CD4-positive, CD25-positive, alpha-beta regulatory T cell (primary cell): ENCODE results near the gene FAM120B. TPM values are rescaled to one million over a fixed set of nuclear protein-coding genes. Genes with fewer than 3 reads are reported as not detected.
A peak's percentile ranks its signal among the peaks of the same experiment; 100 is the strongest.

ENCODE experiments used
- ATAC-seq, 2 donors: fragments of 150-1000 bp; cut with Tn5 transposase; one replicate each; pipeline ENCODE4 v1.10.0; 2021; ENCODE audit warnings: low read depth in 2 of 2, moderate number of reproducible peaks in 2 of 2, moderate library complexity in 1 of 2
- DNase-seq, 3 donors: peaks; one replicate each; pipeline versions ENCODE4 v3.0.0 to v3.0.0-alpha.2; 2012 to 2022; ENCODE audit warnings: mixed read lengths in 1 of 3
- H3K27ac ChIP-seq: one replicate; pipeline ENCODE4 v1.7.0; 2013; ENCODE audit warnings: mild to moderate bottlenecking, low read length; ENCODE audit not compliant: insufficient read depth, poor library complexity, severe bottlenecking
- H3K27me3 ChIP-seq: one replicate; pipeline ENCODE4 v1.7.0; 2013; ENCODE audit warnings: low read length; ENCODE audit not compliant: control insufficient read depth, insufficient read depth
- H3K36me3 ChIP-seq: one replicate; pipeline ENCODE4 v1.7.0; 2013; ENCODE audit warnings: mild to moderate bottlenecking, low read length, moderate library complexity; ENCODE audit not compliant: control insufficient read depth, insufficient read depth
- H3K4me1 ChIP-seq: 2 replicates; pipeline ENCODE4 v1.7.0; 2013; ENCODE audit warnings: mild to moderate bottlenecking, low read length; ENCODE audit not compliant: insufficient read depth, control insufficient read depth, poor library complexity, severe bottlenecking
- H3K4me3 ChIP-seq: one replicate; pipeline ENCODE4 v1.7.0; 2013; ENCODE audit warnings: low read depth, mild to moderate bottlenecking, low read length, moderate library complexity
- H3K9me3 ChIP-seq, 2 experiments: 1 replicate in 1 of 2; 2 replicates in 1 of 2; pipeline ENCODE4 v1.7.0; 2013; ENCODE audit warnings: low read length in 2 of 2, mild to moderate bottlenecking in 1 of 2, moderate library complexity in 1 of 2; ENCODE audit not compliant: control insufficient read depth in 2 of 2
- H3K27ac Mint-ChIP-seq, 3 donors: one replicate each; pipeline ENCODE4 v1.8.0; 2020 to 2022; ENCODE audit warnings: mild to moderate bottlenecking in 3 of 3, mixed read lengths in 3 of 3, moderate library complexity in 2 of 3
- H3K27me3 Mint-ChIP-seq: one replicate; pipeline ENCODE4 v1.8.0; 2022; ENCODE audit warnings: mild to moderate bottlenecking, mixed read lengths
- H3K36me3 Mint-ChIP-seq: one replicate; pipeline ENCODE4 v1.8.0; 2020; ENCODE audit warnings: mixed read lengths
- H3K4me1 Mint-ChIP-seq, 4 donors: one replicate each; pipeline ENCODE4 v1.8.0; 2020 to 2022; ENCODE audit warnings: mixed read lengths in 4 of 4, mild to moderate bottlenecking in 1 of 4
- H3K4me3 Mint-ChIP-seq, 4 donors: one replicate each; pipeline ENCODE4 v1.8.0; 2020 to 2022; ENCODE audit warnings: mild to moderate bottlenecking in 4 of 4, mixed read lengths in 4 of 4, moderate library complexity in 3 of 4
- H3K9me3 Mint-ChIP-seq, 7 donors: one replicate each; pipeline ENCODE4 v1.8.0; 2020 to 2022; ENCODE audit warnings: mixed read lengths in 7 of 7, mild to moderate bottlenecking in 3 of 7, moderate library complexity in 2 of 7
- polyA plus RNA-seq, 4 donors: library from polyadenylated mRNA; unstranded; fragments of 300-500 nt; fragmentation: Illumina TruSeq; gene quantifications; one replicate each; pipeline ENCODE4 v1.2.3, GENCODE V29; 2021
- total RNA-seq: library from RNA; stranded (reverse); gene quantifications from one replicate; pipeline ENCODE4 v1.2.3, GENCODE V29; 2022

Gene FAM120B
- total and polyA plus RNA-seq, 5 donors from 2014 or later: 28.0 to 35.0 (median 31.1) TPM

DNA sequence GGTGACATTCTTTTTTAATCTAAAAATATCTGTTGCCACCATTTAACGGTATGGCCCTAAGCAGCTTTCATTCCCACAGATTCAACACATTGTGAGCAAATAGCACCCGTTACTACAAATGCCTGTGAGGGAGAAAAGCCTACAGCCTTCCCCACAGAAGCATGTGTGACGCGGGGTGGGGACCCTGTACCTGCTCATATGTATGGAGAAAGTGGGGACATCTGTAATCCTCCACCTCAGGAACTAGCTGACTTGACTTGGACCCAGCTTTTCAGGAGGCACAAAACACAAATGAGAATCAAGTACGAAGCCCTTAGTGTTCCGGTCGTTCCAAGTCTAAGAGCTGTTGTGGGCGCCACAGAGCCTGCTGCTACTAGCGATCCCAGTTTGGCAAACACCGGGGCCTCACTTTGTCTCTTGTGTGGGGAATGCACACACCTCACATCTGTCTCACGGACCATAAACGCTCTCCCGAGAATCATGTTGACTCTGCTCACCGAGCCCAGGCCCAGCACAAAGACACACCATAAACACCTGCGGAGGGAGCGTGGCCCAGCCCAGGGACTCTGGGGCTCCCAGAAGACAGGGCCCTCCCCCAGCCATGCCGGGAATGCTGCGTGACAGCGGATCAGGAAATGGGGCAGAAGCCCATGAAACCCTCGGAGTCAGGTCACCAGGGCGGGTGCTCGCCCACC lies 37.3 kb upstream of the FAM120B start:
- H3K9me3 ChIP-seq: no peaks in the 10 kb centered on the region
- H3K4me3 ChIP-seq: no peak overlapping the region
- Mint-ChIP-seq H3K27me3 (peaks cover 33% of the 10 kb centered on the region), H3K9me3 (peaks cover 0 to 8% (median 0%) of the 10 kb centered on the region in 7 donors), H3K27ac (peak overlapping the region in 1 of 3 donors; percentile 65), H3K4me1 (peaks cover 0 to 23% (median 14%) of the 10 kb centered on the region in 4 donors), H3K36me3 (no peaks in the 10 kb centered on the region), H3K4me3 (no peak overlapping the region)
- DNase-seq (no peak), ATAC-seq (no peak)
- H3K27ac ChIP-seq: no peak overlapping the region
- peaks cover 1% of the 10 kb centered on the region for H3K27me3 ChIP-seq
- H3K4me1 ChIP-seq: peaks cover 19% of the 10 kb centered on the region
- no peaks in the 10 kb centered on the region for H3K36me3 ChIP-seq

DNA sequence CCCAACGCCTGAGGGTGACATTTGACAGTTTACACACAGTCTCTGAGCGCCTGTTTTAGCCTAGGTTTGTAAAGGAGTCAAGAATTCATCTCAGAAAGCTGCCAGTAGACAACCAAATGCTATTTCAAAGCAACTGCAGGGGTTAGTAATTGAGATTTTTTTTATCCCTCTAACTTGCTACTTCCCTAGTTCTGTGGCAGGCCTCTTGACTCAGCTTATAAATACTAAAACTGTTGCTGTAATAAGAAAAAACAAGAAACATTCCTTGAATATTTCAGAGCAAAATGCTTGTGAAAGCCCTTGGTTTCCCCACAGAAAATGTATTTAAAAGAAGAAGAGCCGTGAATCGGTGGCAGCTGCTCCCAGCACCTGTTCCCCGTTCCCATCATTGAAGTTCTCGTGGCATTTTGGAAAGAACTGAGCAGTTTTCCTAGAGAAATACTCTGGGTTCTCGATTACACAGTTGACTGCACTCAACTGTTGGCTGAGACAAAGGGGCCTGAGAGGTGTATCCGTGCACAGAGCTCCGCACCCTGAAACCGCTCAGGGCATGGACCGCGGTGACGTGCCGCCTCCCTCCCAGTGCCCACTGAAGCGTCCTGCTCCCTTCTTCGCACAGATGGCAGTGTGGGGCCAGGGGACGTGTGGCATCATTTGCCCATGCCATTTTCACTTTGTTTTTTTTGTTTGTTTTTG lies 36.6 kb upstream of the FAM120B start:
- Histone ChIP-seq H3K27me3 (peaks cover 4% of the 10 kb centered on the region), H3K9me3 (no peaks in the 10 kb centered on the region), H3K27ac (no peak overlapping the region), H3K4me3 (no peak overlapping the region), H3K4me1 (peaks cover 19% of the 10 kb centered on the region), H3K36me3 (no peaks in the 10 kb centered on the region)
- no peak for ATAC-seq
- Mint-ChIP-seq H3K27ac (no peak overlapping the region), H3K9me3 (peaks cover 0 to 8% (median 0%) of the 10 kb centered on the region in 7 donors), H3K4me1 (peaks cover 0 to 23% (median 15%) of the 10 kb centered on the region in 4 donors), H3K4me3 (peak overlapping the region in 1 of 4 donors; percentile 35), H3K36me3 (no peaks in the 10 kb centered on the region), H3K27me3 (peaks cover 33% of the 10 kb centered on the region)
- DNase-seq: no peak

GRCh38 chr6:170270984-170271593 lies 35.5 kb upstream of the FAM120B start:
- ATAC-seq: no peak
- Histone ChIP-seq H3K9me3 (no peaks in the 10 kb centered on the region), H3K27ac (peak overlapping the region; percentile 47), H3K27me3 (peaks cover 4% of the 10 kb centered on the region), H3K4me3 (no peak overlapping the region), H3K4me1 (peaks cover 19% of the 10 kb centered on the region), H3K36me3 (no peaks in the 10 kb centered on the region)
- Mint-ChIP-seq H3K27ac (peak overlapping the region in 2 of 3 donors; percentile 85 to 92), H3K9me3 (peaks cover 0 to 12% (median 0%) of the 10 kb centered on the region in 7 donors), H3K27me3 (peaks cover 28% of the 10 kb centered on the region), H3K36me3 (no peaks in the 10 kb centered on the region), H3K4me1 (peaks cover 0 to 23% (median 15%) of the 10 kb centered on the region in 4 donors), H3K4me3 (peak overlapping the region; percentile 85 to 90 (median 88))
- DNase-seq: no peak

- ATAC-seq (peak; percentile 84 to 89), DNase-seq (peak in 2 of 3 donors; percentile 67 to 81)
- H3K27ac Mint-ChIP-seq: peak overlapping the region; percentile 85 to 92 (median 92)
- peak overlapping the region; percentile 85 to 90 (median 88) for H3K4me3 Mint-ChIP-seq
- H3K9me3 Mint-ChIP-seq: peaks cover 0 to 12% (median 0%) of the 10 kb centered on the region in 7 donors
- no peaks in the 10 kb centered on the region for H3K9me3 ChIP-seq
- no peaks in the 10 kb centered on the region for H3K36me3 Mint-ChIP-seq
- H3K4me1 ChIP-seq: peaks cover 19% of the 10 kb centered on the region
- peaks cover 4% of the 10 kb centered on the region for H3K27me3 ChIP-seq
- peaks cover 0 to 23% (median 15%) of the 10 kb centered on the region in 4 donors for H3K4me1 Mint-ChIP-seq
- H3K27ac ChIP-seq: peak overlapping the region; percentile 61
- no peaks in the 10 kb centered on the region for H3K36me3 ChIP-seq
- peak overlapping the region; percentile 75 for H3K4me3 ChIP-seq
- H3K27me3 Mint-ChIP-seq: peaks cover 28% of the 10 kb centered on the region
Measured at GRCh38 chr6:170271771-170272314, 34.7 kb upstream of the FAM120B start.

- Mint-ChIP-seq H3K9me3 (peaks cover 0 to 14% (median 0%) of the 10 kb centered on the region in 7 donors), H3K36me3 (no peaks in the 10 kb centered on the region), H3K27ac (peak overlapping the region; percentile 85 to 92 (median 92)), H3K27me3 (peaks cover 32% of the 10 kb centered on the region), H3K4me3 (peak overlapping the region; percentile 85 to 90 (median 88)), H3K4me1 (peaks cover 0 to 25% (median 15%) of the 10 kb centered on the region in 4 donors)
- no peaks in the 10 kb centered on the region for H3K36me3 ChIP-seq
- peak overlapping the region; percentile 61 for H3K27ac ChIP-seq
- H3K4me1 ChIP-seq: peaks cover 19% of the 10 kb centered on the region
- peak overlapping the region; percentile 75 for H3K4me3 ChIP-seq
- peaks cover 4% of the 10 kb centered on the region for H3K27me3 ChIP-seq
- no peak for DNase-seq
- no peaks in the 10 kb centered on the region for H3K9me3 ChIP-seq
- ATAC-seq: no peak
Measured at GRCh38 chr6:170272341-170273065, 34.1 kb upstream of the FAM120B start.

DNA sequence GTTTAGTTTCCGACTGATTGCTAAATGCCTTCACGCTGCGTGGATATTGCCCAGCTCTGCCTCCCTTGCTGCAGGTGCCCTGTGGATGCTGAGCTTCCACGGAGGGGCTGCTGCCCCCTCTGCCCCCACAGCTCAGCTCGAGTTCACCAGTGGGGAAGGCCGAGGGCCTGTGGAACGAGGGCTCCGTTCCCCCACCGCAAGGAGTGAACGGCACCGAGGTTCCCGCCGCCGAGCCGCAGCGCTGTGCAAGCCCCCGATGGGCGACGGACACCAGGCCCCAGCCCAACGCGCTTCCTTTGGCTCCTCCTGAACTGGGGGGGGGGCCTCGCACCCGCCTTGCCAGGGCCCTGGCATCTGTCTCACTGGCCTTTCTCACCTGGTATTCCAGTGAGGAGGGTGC lies 33.4 kb upstream of the FAM120B start:
- Mint-ChIP-seq H3K9me3 (peaks cover 0 to 14% (median 0%) of the 10 kb centered on the region in 7 donors), H3K4me3 (peak overlapping the region in 2 of 4 donors; percentile 74 to 87), H3K36me3 (no peaks in the 10 kb centered on the region), H3K27me3 (peaks cover 28% of the 10 kb centered on the region), H3K27ac (no peak overlapping the region), H3K4me1 (peaks cover 0 to 32% (median 15%) of the 10 kb centered on the region in 4 donors)
- H3K4me1 ChIP-seq: peaks cover 19% of the 10 kb centered on the region
- no peak for ATAC-seq
- no peak for DNase-seq
- peaks cover 4% of the 10 kb centered on the region for H3K27me3 ChIP-seq
- no peak overlapping the region for H3K4me3 ChIP-seq
- H3K36me3 ChIP-seq: no peaks in the 10 kb centered on the region
- no peaks in the 10 kb centered on the region for H3K9me3 ChIP-seq
- no peak overlapping the region for H3K27ac ChIP-seq

- Histone ChIP-seq H3K4me3 (no peak overlapping the region), H3K4me1 (peaks cover 23% of the 10 kb centered on the region), H3K36me3 (no peaks in the 10 kb centered on the region), H3K27ac (no peak overlapping the region), H3K27me3 (peaks cover 4% of the 10 kb centered on the region), H3K9me3 (no peaks in the 10 kb centered on the region)
- Mint-ChIP-seq H3K4me1 (peaks cover 0 to 37% (median 16%) of the 10 kb centered on the region in 4 donors), H3K36me3 (no peaks in the 10 kb centered on the region), H3K9me3 (peaks cover 0 to 14% (median 0%) of the 10 kb centered on the region in 7 donors), H3K27ac (peak overlapping the region in 1 of 3 donors; percentile 3), H3K4me3 (peak overlapping the region in 3 of 4 donors; percentile 53 to 74 (median 63)), H3K27me3 (peaks cover 28% of the 10 kb centered on the region)
- ATAC-seq (no peak), DNase-seq (no peak)
Measured at GRCh38 chr6:170273681-170274080, 32.9 kb upstream of the FAM120B start.
